PC-3 (cell line): ENCODE measurements around the gene FREY1. TPM values are rescaled to one million over a fixed set of nuclear protein-coding genes. Genes with fewer than 3 reads are reported as not detected.

Source experiments
- ATAC-seq: fragments of 200-7000 bp; cut with Tn5 transposase; 2 replicates; pipeline ENCODE4 v1.9.1; 2020; ENCODE audit warnings: mild to moderate bottlenecking, moderate library complexity
- BruUV-seq: library from RNA; stranded (reverse); fragments of 400-500 nt; replicated peaks from 2 replicates; lab custom pipeline; 2021; lab: Mats Ljungman, UMichigan
- CTCF ChIA-PET: fragments of 300-600 bp; sonication (Branson Sonifier 250); formaldehyde crosslinking; loops from one replicate; lab custom pipeline; 2022; ENCODE audit warnings: antibody characterized with exemption; lab: Charles Lee
- POLR2A ChIA-PET: fragments of 300-600 bp; sonication (Branson Sonifier 250); formaldehyde crosslinking; loops from one replicate; lab custom pipeline; 2022; ENCODE audit warnings: antibody characterized with exemption; ENCODE audit not compliant: unreplicated experiment; lab: Charles Lee
- DNase-seq: peaks from one replicate; pipeline ENCODE4 v3.0.0-alpha.2; 2015
- H2AFZ ChIP-seq: fragments of 300-600 bp; sonication (generic); 2 replicates; pipeline ENCODE4 v1.6.0; 2016; ENCODE audit warnings: antibody characterized with exemption, low read length
- H3F3A ChIP-seq: fragments of 300-600 bp; sonication (generic); one replicate; pipeline ENCODE4 v1.6.0; 2017; ENCODE audit warnings: antibody characterized with exemption, low read length, control low read depth, mild to moderate bottlenecking; ENCODE audit not compliant: unreplicated experiment
- H3K27ac ChIP-seq: fragments of 300-600 bp; sonication (generic); 2 replicates; pipeline ENCODE4 v1.5.1; 2016; ENCODE audit warnings: mild to moderate bottlenecking, low read length
- H3K27me3 ChIP-seq: fragments of 300-600 bp; sonication (generic); 2 replicates; pipeline ENCODE4 v1.6.1; 2016; ENCODE audit warnings: low read length, mixed read lengths
- H3K36me3 ChIP-seq: fragments of 300-600 bp; sonication (generic); 2 replicates; pipeline ENCODE4 v1.6.1; 2016; ENCODE audit warnings: low read depth, mixed run types, low read length, mixed read lengths
- H3K4me1 ChIP-seq: fragments of 300-600 bp; sonication (generic); 2 replicates; pipeline ENCODE4 v1.5.1; 2016; ENCODE audit warnings: low read length; ENCODE audit not compliant: insufficient read depth
- H3K4me2 ChIP-seq: fragments of 300-600 bp; sonication (generic); 2 replicates; pipeline ENCODE4 v1.6.0; 2016; ENCODE audit warnings: low read length
- H3K4me3 ChIP-seq: fragments of 300-600 bp; sonication (generic); 2 replicates; pipeline ENCODE4 v1.5.1; 2016; ENCODE audit warnings: mild to moderate bottlenecking, low read length, mixed read lengths
- H3K79me2 ChIP-seq: fragments of 300-600 bp; sonication (generic); 2 replicates; pipeline ENCODE4 v1.6.1; 2017; ENCODE audit warnings: low read length, mixed read lengths
- H3K9ac ChIP-seq: fragments of 300-600 bp; sonication (generic); 2 replicates; pipeline ENCODE4 v1.6.0; 2016; ENCODE audit warnings: mild to moderate bottlenecking, low read length
- H3K9me2 ChIP-seq: fragments of 300-600 bp; sonication (generic); replicated peaks from 2 replicates; pipeline ENCODE4 v1.6.1; 2016; ENCODE audit warnings: mixed run types, low read length, mixed read lengths
- H3K9me3 ChIP-seq: fragments of 300-600 bp; sonication (generic); 2 replicates; pipeline ENCODE4 v1.6.1; 2016; ENCODE audit warnings: low read length, mixed read lengths
- H4K20me1 ChIP-seq: fragments of 300-600 bp; sonication (generic); 2 replicates; pipeline ENCODE4 v1.6.1; 2016; ENCODE audit warnings: low read length, mixed read lengths
- CTCF ChIP-seq: fragments of 300-600 bp; sonication (generic); conservative IDR thresholded peaks from 2 replicates; pipeline ENCODE4 v1.5.1; 2017; ENCODE audit warnings: antibody characterized with exemption, low read depth, mild to moderate bottlenecking, low read length
- EZH2 ChIP-seq: fragments of 300-600 bp; sonication (generic); IDR thresholded peaks from one replicate; pipeline ENCODE4 v1.6.1; 2017; ENCODE audit warnings: antibody characterized with exemption, mild to moderate bottlenecking, low read length; ENCODE audit not compliant: unreplicated experiment
- EZH2phosphoT487 ChIP-seq: fragments of 300-600 bp; sonication (generic); IDR thresholded peaks from 2 replicates; pipeline ENCODE4 v1.6.1; 2018; ENCODE audit warnings: mild to moderate bottlenecking, antibody characterized with exemption, low read length, borderline replicate concordance
- intact Hi-C: fragments of 100-400 bp; cut with micrococcal nuclease; formaldehyde crosslinking; loops from 2 replicates; pipeline ENCODE4 v1.9.0; 2023
- total RNA-seq: library from RNA; depleted of rRNA; stranded (reverse); fragments of >200 nt; gene quantifications from 2 replicates; pipeline ENCODE4 v1.2.3, GENCODE V29; 2014

FREY1 gene
- total RNA-seq, 1 experiment from 2014 or later = 0.15 TPM

DNA sequence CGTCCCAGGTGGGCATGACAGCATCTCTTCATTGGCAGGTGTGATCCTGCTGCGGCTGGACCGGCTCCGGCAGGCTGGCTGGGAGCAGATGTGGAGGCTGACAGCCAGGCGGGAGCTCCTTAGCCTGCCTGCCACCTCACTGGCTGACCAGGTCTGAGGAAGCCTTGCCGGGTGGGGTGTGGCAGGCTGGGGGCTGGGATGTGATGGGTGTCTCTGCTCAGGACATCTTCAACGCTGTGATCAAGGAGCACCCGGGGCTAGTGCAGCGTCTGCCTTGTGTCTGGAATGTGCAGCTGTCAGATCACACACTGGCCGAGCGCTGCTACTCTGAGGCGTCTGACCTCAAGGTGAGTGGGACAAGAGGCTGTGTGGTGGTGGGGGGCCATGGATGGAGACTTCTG lies 18.9 kb upstream of the FREY1 start:
- Histone ChIP-seq H3K27ac (no peak overlapping the region), H3K79me2 (peaks cover 5% of the 10 kb centered on the region; the same call in 1 of the 2 replicates), H3K4me2 (no peak overlapping the region), H3K27me3 (no peaks in the 10 kb centered on the region), H3K9ac (no peak overlapping the region), H3K9me3 (no peaks in the 10 kb centered on the region), H3F3A (no peaks in the 10 kb centered on the region), H3K9me2 (no peaks in the 10 kb centered on the region), H2AFZ (no peak overlapping the region), H4K20me1 (no peaks in the 10 kb centered on the region), H3K4me1 (peaks cover 7% of the 10 kb centered on the region; the same call in 1 of the 2 replicates), H3K36me3 (no peaks in the 10 kb centered on the region), H3K4me3 (no peak overlapping the region)
- ChIA-PET POLR2A (interaction anchor here (0.6 kb wide), 1 partner anchor 317 kb away, joined by 3 read pairs; no protein-coding TSS in a partner anchor), CTCF (no interaction called here)
- no peak for ATAC-seq
- intact Hi-C loops = no loop called here
- BruUV-seq = no TSS peak
- TF ChIP-seq CTCF (no peak), EZH2phosphoT487 (no peak), EZH2 (no peak)
- no peak for DNase-seq

DNA sequence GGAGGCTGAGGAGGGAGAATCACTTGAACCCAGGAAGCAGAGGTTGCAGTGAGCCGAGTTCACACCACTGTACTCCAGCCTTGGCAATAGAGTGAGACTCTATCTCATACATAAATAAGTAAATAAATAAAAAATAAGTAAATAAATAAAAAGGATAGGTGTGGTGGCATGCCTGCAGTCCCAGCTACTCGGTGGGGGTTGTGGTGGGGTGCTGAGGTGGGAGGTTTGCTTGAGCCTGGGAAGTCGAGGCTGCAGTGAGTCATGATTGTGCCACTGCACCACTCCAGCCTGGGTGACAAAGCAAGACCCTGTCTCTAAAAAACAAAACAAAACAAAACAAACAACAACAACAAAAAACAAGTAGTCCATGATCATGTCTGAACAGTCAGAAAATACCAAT lies 18.5 kb upstream of the FREY1 start:
- no peaks in the 10 kb centered on the region for H3K27me3 ChIP-seq
- H3K9ac ChIP-seq = no peak overlapping the region
- peaks cover 7% of the 10 kb centered on the region; the same call in 1 of the 2 replicates for H3K4me1 ChIP-seq
- no peak for TF ChIP-seq EZH2phosphoT487
- TF ChIP-seq EZH2 = no peak
- no peak for TF ChIP-seq CTCF
- no peak overlapping the region for H3K4me2 ChIP-seq
- H3K79me2 ChIP-seq = peaks cover 5% of the 10 kb centered on the region; the same call in 1 of the 2 replicates
- ATAC-seq (no peak), DNase-seq (no peak)
- H3K9me3 ChIP-seq = no peaks in the 10 kb centered on the region
- H3K9me2 ChIP-seq = no peaks in the 10 kb centered on the region
- no peak overlapping the region for H3K4me3 ChIP-seq
- H3K36me3 ChIP-seq = no peaks in the 10 kb centered on the region
- BruUV-seq = no TSS peak
- CTCF ChIA-PET = no interaction called here
- no peaks in the 10 kb centered on the region for H3F3A ChIP-seq
- intact Hi-C loops = no loop called here
- POLR2A ChIA-PET = interaction anchor here (0.6 kb wide), 1 partner anchor 318 kb away, joined by 3 read pairs; no protein-coding TSS in a partner anchor
- H4K20me1 ChIP-seq = no peaks in the 10 kb centered on the region
- no peak overlapping the region for H3K27ac ChIP-seq
- H2AFZ ChIP-seq = no peak overlapping the region

- H3K9ac ChIP-seq = no peak overlapping the region
- no peaks in the 10 kb centered on the region for H3F3A ChIP-seq
- CTCF ChIA-PET = no interaction called here
- no peak for TF ChIP-seq EZH2
- no peak for TF ChIP-seq CTCF
- TF ChIP-seq EZH2phosphoT487 = no peak
- intact Hi-C loops = no loop called here
- POLR2A ChIA-PET = no interaction called here
- H3K27ac ChIP-seq = no peak overlapping the region
- no peaks in the 10 kb centered on the region for H4K20me1 ChIP-seq
- ATAC-seq = no peak
- H3K36me3 ChIP-seq = no peaks in the 10 kb centered on the region
- no peak overlapping the region for H2AFZ ChIP-seq
- no peaks in the 10 kb centered on the region for H3K9me2 ChIP-seq
- H3K27me3 ChIP-seq = no peaks in the 10 kb centered on the region
- H3K4me3 ChIP-seq = no peak overlapping the region
- no peak overlapping the region for H3K4me2 ChIP-seq
- DNase-seq = no peak
- H3K79me2 ChIP-seq = peaks cover 5% of the 10 kb centered on the region; the same call in 1 of the 2 replicates
- no peaks in the 10 kb centered on the region for H3K9me3 ChIP-seq
- BruUV-seq = no TSS peak
- peaks cover 3% of the 10 kb centered on the region; the same call in 1 of the 2 replicates for H3K4me1 ChIP-seq
Measured at GRCh38 chr11:45924927-45925326, 17.9 kb upstream of the FREY1 start.
